GM19328 (cell line): Measurements from ENCODE around the gene MDP1.
A peak's percentile ranks its signal among the peaks of the same experiment; 100 is the strongest.
"Not testable (repeated sequence)": the region's sequence is repeated elsewhere in the genome, so short reads cannot be mapped to it uniquely, and the experiment has no call there.

Source experiments
- ATAC-seq: cut with Tn5 transposase; IDR thresholded peaks from one replicate; pipeline ENCODE4 v1.9.1; 2021; ENCODE audit warnings: mild to moderate bottlenecking, moderate library complexity; ENCODE audit not compliant: unreplicated experiment

Gene MDP1

GRCh38 chr14:24202538-24202937 is 13.3 kb downstream of the MDP1 start:
- not testable (repeated sequence) for ATAC-seq

- ATAC-seq, result no peak
Observed at GRCh38 chr14:24198814-24199524, 16.9 kb downstream of the MDP1 start.

- ATAC-seq, result no peak
Observed at GRCh38 chr14:24197056-24197450, 18.8 kb downstream of the MDP1 start.

- peak; percentile 9 for ATAC-seq
Observed at GRCh38 chr14:24196071-24197055, 19.5 kb downstream of the MDP1 start.

- peak; percentile 82 for ATAC-seq
Observed at GRCh38 chr14:24195186-24196070, 20.4 kb downstream of the MDP1 start, which contains the start of gene TM9SF1. TSS of gene TM9SF1 (minus strand) at chr14:24195441. CDS start at chr14:24195019, 422 bp downstream.

GRCh38 chr14:24194873-24195185 is 21.0 kb downstream of the MDP1 start:
- no peak for ATAC-seq

- ATAC-seq, result no peak
Observed at GRCh38 chr14:24194186-24194872, 21.5 kb downstream of the MDP1 start.

- ATAC-seq, result no peak
Observed at GRCh38 chr14:24192933-24193332, 22.9 kb downstream of the MDP1 start.

GRCh38 chr14:24190416-24190815 is 25.4 kb downstream of the MDP1 start:
- no peak for ATAC-seq

GRCh38 chr14:24189460-24189859 is 26.4 kb downstream of the MDP1 start:
- ATAC-seq, result no peak

- no peak for ATAC-seq
Observed at GRCh38 chr14:24189059-24189375, 26.8 kb downstream of the MDP1 start.

- peak; percentile 88 for ATAC-seq
Observed at GRCh38 chr14:24188251-24189058, 27.4 kb downstream of the MDP1 start, which contains the start of gene IPO4. TSS of gene IPO4 (minus strand) at chr14:24188816. CDS start at chr14:24188787, 29 bp downstream.

- ATAC-seq, result no peak
Observed at GRCh38 chr14:24187539-24187915, 28.3 kb downstream of the MDP1 start.

GRCh38 chr14:24186831-24187538 is 28.9 kb downstream of the MDP1 start:
- no peak for ATAC-seq

GRCh38 chr14:24185741-24186140 is 30.1 kb downstream of the MDP1 start:
- no peak for ATAC-seq

- ATAC-seq, result no peak
Observed at GRCh38 chr14:24185026-24185425, 30.8 kb downstream of the MDP1 start.

GRCh38 chr14:24184104-24184970 is 31.5 kb downstream of the MDP1 start:
- no peak for ATAC-seq

GRCh38 chr14:24183014-24183481 is 32.8 kb downstream of the MDP1 start:
- no peak for ATAC-seq
